DOHH2 (cell line): ENCODE data around the gene ABR.

Experiments
- EZH2phosphoT487 ChIP-seq: fragments of 200-600 bp; sonication (generic); IDR thresholded peaks from 2 replicates; pipeline ENCODE4 v1.6.1; 2017; ENCODE audit warnings: borderline replicate concordance, mild to moderate bottlenecking, antibody characterized with exemption, low read length, moderate library complexity, mixed read lengths
- TF ChIP-seq, protein P1 (sequence below): fragments of 200-600 bp; sonication (generic); IDR thresholded peaks from one replicate; pipeline ENCODE4 v1.5.1; 2014; ENCODE audit warnings: antibody characterized with exemption, mild to moderate bottlenecking, low read depth, low read length; ENCODE audit not compliant: poor library complexity, severe bottlenecking

DNA sequence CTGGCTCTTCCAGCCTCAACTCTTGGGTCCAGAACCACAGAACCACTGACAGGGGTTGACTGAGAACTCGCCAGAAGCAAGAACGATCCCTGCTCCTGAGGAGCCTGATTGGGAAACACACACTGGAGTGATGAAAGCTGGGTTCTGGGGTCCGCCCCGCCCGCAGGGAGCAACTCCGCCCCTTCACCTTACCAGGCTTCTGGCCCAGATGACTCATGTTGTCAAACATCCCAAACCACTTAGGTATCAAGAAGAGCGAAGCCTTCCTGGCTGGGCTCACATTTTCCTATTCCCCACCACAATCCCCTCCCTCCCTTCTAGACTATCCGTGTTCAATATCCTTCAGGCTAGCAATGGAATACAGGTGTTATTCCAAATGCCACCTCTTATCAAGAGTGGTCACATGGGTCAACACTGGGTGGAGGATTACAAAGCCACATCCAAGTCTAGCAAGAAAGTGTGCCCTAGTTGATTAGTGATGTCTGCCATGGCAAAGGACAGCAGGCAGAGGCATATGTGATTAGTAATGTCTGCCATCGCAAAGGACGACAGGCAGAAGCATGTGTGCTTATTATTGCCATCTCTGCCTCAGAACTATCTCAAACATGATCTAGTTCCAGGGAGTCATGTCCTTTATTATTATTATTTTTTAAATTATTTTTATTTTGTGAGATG is 112.4 kb downstream of the ABR start:
- TF ChIP-seq, protein P1, sequence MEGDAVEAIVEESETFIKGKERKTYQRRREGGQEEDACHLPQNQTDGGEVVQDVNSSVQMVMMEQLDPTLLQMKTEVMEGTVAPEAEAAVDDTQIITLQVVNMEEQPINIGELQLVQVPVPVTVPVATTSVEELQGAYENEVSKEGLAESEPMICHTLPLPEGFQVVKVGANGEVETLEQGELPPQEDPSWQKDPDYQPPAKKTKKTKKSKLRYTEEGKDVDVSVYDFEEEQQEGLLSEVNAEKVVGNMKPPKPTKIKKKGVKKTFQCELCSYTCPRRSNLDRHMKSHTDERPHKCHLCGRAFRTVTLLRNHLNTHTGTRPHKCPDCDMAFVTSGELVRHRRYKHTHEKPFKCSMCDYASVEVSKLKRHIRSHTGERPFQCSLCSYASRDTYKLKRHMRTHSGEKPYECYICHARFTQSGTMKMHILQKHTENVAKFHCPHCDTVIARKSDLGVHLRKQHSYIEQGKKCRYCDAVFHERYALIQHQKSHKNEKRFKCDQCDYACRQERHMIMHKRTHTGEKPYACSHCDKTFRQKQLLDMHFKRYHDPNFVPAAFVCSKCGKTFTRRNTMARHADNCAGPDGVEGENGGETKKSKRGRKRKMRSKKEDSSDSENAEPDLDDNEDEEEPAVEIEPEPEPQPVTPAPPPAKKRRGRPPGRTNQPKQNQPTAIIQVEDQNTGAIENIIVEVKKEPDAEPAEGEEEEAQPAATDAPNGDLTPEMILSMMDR = no peak
- no peak for TF ChIP-seq EZH2phosphoT487
